Measurements from ENCODE around the gene TYRP1. TPM values are rescaled to one million over a fixed set of nuclear protein-coding genes. Genes with fewer than 3 reads are reported as not detected.

Gene TYRP1
- total RNA-seq, 1 donor from 2014 or later: 86.2 TPM

GRCh38 chr9:12748016-12748415 is 54.8 kb downstream of the TYRP1 start:
- no peak overlapping the region for H3K4me3 Mint-ChIP-seq
- no peaks in the 10 kb centered on the region for H3K4me1 Mint-ChIP-seq (ENCODE audit: unreplicated experiment)
- H3K9me3 Mint-ChIP-seq: peaks cover 6% of the 10 kb centered on the region
- no peak overlapping the region for H3K27ac Mint-ChIP-seq
- H3K27me3 Mint-ChIP-seq: no peaks in the 10 kb centered on the region
- H3K36me3 Mint-ChIP-seq: no peaks in the 10 kb centered on the region
- TF ChIP-seq CTCF (conservative IDR thresholded peaks at IDR 0.05): no peak
- DNase-seq (ENCODE audit: extremely low spot score, unreplicated experiment): no peak

GRCh38 chr9:12748954-12749353 is 55.8 kb downstream of the TYRP1 start:
- TF ChIP-seq CTCF (conservative IDR thresholded peaks at IDR 0.05): no peak
- Mint-ChIP-seq H3K27me3 (no peaks in the 10 kb centered on the region), H3K4me3 (no peak overlapping the region), H3K36me3 (no peaks in the 10 kb centered on the region), H3K9me3 (peaks cover 6% of the 10 kb centered on the region), H3K27ac (no peak overlapping the region), H3K4me1 (ENCODE audit: unreplicated experiment) (no peaks in the 10 kb centered on the region)
- no peak for DNase-seq (ENCODE audit: extremely low spot score, unreplicated experiment)

- Mint-ChIP-seq H3K9me3 (no peaks in the 10 kb centered on the region), H3K27ac (no peak overlapping the region), H3K4me1 (ENCODE audit: unreplicated experiment) (no peaks in the 10 kb centered on the region), H3K36me3 (no peaks in the 10 kb centered on the region), H3K27me3 (no peaks in the 10 kb centered on the region), H3K4me3 (no peak overlapping the region)
- no peak for TF ChIP-seq CTCF (conservative IDR thresholded peaks at IDR 0.05)
- DNase-seq (ENCODE audit: extremely low spot score, unreplicated experiment): no peak
These were observed 60.7 kb downstream of the TYRP1 start for GRCh38 chr9:12753931-12754330.

GRCh38 chr9:12759761-12760160 is 66.6 kb downstream of the TYRP1 start:
- no peak for DNase-seq (ENCODE audit: extremely low spot score, unreplicated experiment)
- H3K4me3 Mint-ChIP-seq: no peak overlapping the region
- H3K9me3 Mint-ChIP-seq: no peaks in the 10 kb centered on the region
- no peak overlapping the region for H3K27ac Mint-ChIP-seq
- no peaks in the 10 kb centered on the region for H3K4me1 Mint-ChIP-seq (ENCODE audit: unreplicated experiment)
- TF ChIP-seq CTCF (conservative IDR thresholded peaks at IDR 0.05): no peak
- H3K27me3 Mint-ChIP-seq: no peaks in the 10 kb centered on the region
- no peaks in the 10 kb centered on the region for H3K36me3 Mint-ChIP-seq

Other genes starting within 250 kb of the TYRP1 start
- 8.7 and 15.9 TPM in 2 replicates for gene LURAP1L, start 81.6 kb downstream of the TYRP1 start, total RNA-seq (ENCODE audit: low replicate concordance)

Measured in type B pancreatic cell (in vitro differentiated cells).